HCT116 (cell line): ENCODE results near the gene BPTF. TPM values are rescaled to one million over a fixed set of nuclear protein-coding genes. Genes with fewer than 3 reads are reported as not detected.

Experiments used
- ATAC-seq: fragments of 200-7000 bp; cut with Tn5 transposase; 2 replicates; pipeline ENCODE4 v1.9.1; 2020; ENCODE audit warnings: mild to moderate bottlenecking, moderate library complexity
- BruUV-seq: library from RNA; stranded (reverse); fragments of 400-500 nt; replicated peaks from 2 replicates; lab custom pipeline; 2021; lab: Mats Ljungman, UMichigan
- CTCF ChIA-PET: fragments of 300-600 bp; sonication (Branson Sonifier 250); formaldehyde crosslinking; loops from one replicate; lab custom pipeline; 2021; ENCODE audit warnings: antibody characterized with exemption; lab: Charles Lee
- POLR2A ChIA-PET: fragments of 300-600, 350-600 bp; sonication (Branson Sonifier 250); formaldehyde crosslinking; loops from one replicate; lab custom pipeline; 2021; ENCODE audit warnings: antibody characterized with exemption; lab: Charles Lee
- RAD21 ChIA-PET, 2 experiments: fragments of 300-600 bp; sonication (Branson Sonifier 250); formaldehyde crosslinking; loops; one replicate each; lab custom pipeline; 2023; ENCODE audit warnings: low total read pairs in 2 of 2; ENCODE audit not compliant: uncharacterized antibody in 2 of 2, unreplicated experiment in 2 of 2, low non-redundant PET in 1 of 2; lab: Charles Lee
- DNase-seq: peaks from one replicate; pipeline ENCODE4 v3.0.0-alpha.2; 2010; ENCODE audit warnings: low read depth, low spot score
- H2AFZ ChIP-seq: fragments of 200-600 bp; shearing (Covaris generic), sonication (generic); 2 replicates; pipeline ENCODE4 v1.6.1; 2017; ENCODE audit warnings: low read depth, mixed run types, mixed read lengths, antibody characterized with exemption, low read length; ENCODE audit not compliant: poor library complexity, severe bottlenecking
- H3K27ac ChIP-seq: 2 replicates; pipeline ENCODE4 v1.5.1; 2012; ENCODE audit warnings: low read depth, low read length
- H3K27me3 ChIP-seq: fragments of 200-600 bp; sonication (generic); 2 replicates; pipeline ENCODE4 v1.6.1; 2016; ENCODE audit warnings: mixed run types, low read length, mixed read lengths; ENCODE audit not compliant: insufficient read depth
- H3K36me3 ChIP-seq, 2 experiments: fragments of 200-500 bp in 1 of 2; fragments of 200-600 bp in 1 of 2; sonication (Bioruptor generic) in 1 of 2; sonication (generic) in 1 of 2; 2 replicates each; pipeline versions ENCODE4 v1.5.1 to v1.6.1; 2014 to 2016; ENCODE audit warnings: low read length in 2 of 2, inconsistent platforms in 1 of 2, mixed read lengths in 1 of 2, mixed run types in 1 of 2; ENCODE audit not compliant: insufficient read depth in 2 of 2, control insufficient read depth in 1 of 2
- H3K4me1 ChIP-seq, 2 experiments: fragments of 200-600 bp in 1 of 2; sonication (generic) in 1 of 2; 2 replicates each; pipeline versions ENCODE4 v1.5.1 to v1.6.1; 2012 to 2017; ENCODE audit warnings: low read length in 2 of 2, inconsistent platforms in 1 of 2, mild to moderate bottlenecking in 1 of 2, mixed read lengths in 1 of 2, mixed run types in 1 of 2, moderate library complexity in 1 of 2; ENCODE audit not compliant: insufficient read depth in 2 of 2, control insufficient read depth in 1 of 2
- H3K4me2 ChIP-seq: fragments of 200-600 bp; sonication (generic); 2 replicates; pipeline ENCODE4 v1.6.1; 2017; ENCODE audit warnings: mixed run types, low read length, mixed read lengths
- H3K4me3 ChIP-seq, 2 experiments: fragments of 200-600 bp in 1 of 2; sonication (generic) in 1 of 2; replicated peaks in 1 of 2; 2 replicates each; pipeline ENCODE4 v1.5.1; 2011 to 2016; ENCODE audit warnings: low read length in 2 of 2, control low read depth in 1 of 2, low read depth in 1 of 2, mild to moderate bottlenecking in 1 of 2, mixed read lengths in 1 of 2, mixed run types in 1 of 2
- H3K79me2 ChIP-seq: fragments of 200-600 bp; sonication (generic); 2 replicates; pipeline ENCODE4 v1.6.1; 2017; ENCODE audit warnings: mild to moderate bottlenecking, mixed run types, low read length, moderate library complexity, mixed read lengths; ENCODE audit not compliant: insufficient read depth
- H3K9ac ChIP-seq: fragments of 200-600 bp; sonication (generic); 2 replicates; pipeline ENCODE4 v1.6.1; 2016; ENCODE audit warnings: low read length, mixed read lengths
- H3K9me2 ChIP-seq: fragments of 200-600 bp; sonication (generic), shearing (Covaris generic); 2 replicates; pipeline ENCODE4 v1.6.1; 2017; ENCODE audit warnings: mixed run types, mild to moderate bottlenecking, moderate library complexity; ENCODE audit not compliant: insufficient read depth
- H3K9me3 ChIP-seq, 2 experiments: fragments of 200-500 bp in 1 of 2; fragments of 200-600 bp in 1 of 2; sonication (Bioruptor generic) in 1 of 2; sonication (generic) in 1 of 2; 2 replicates each; pipeline ENCODE4 v1.6.1; 2014 to 2017; ENCODE audit warnings: low read length in 2 of 2, mixed read lengths in 2 of 2, inconsistent platforms in 1 of 2, low read depth in 1 of 2, mild to moderate bottlenecking in 1 of 2, mixed run types in 1 of 2, moderate library complexity in 1 of 2; ENCODE audit not compliant: control insufficient read depth in 1 of 2, insufficient read depth in 1 of 2
- H4K20me1 ChIP-seq: fragments of 200-600 bp; sonication (generic), shearing (Covaris generic); 2 replicates; pipeline ENCODE4 v1.6.1; 2017; ENCODE audit warnings: mixed run types, mild to moderate bottlenecking, moderate library complexity; ENCODE audit not compliant: insufficient read depth
- CBX3 ChIP-seq: IDR thresholded peaks from 2 replicates; pipeline ENCODE4 v1.6.1; 2012; ENCODE audit warnings: low read depth
- CTCF ChIP-seq, 3 experiments: fragments of 200-600 bp in 1 of 3; sonication (generic) in 1 of 3; IDR thresholded peaks in 2 of 3; conservative IDR thresholded peaks in 1 of 3; 2 replicates each; pipeline ENCODE4 v1.5.1; 2012 to 2017; ENCODE audit warnings: low read depth in 2 of 3, low read length in 2 of 3, antibody characterized with exemption in 1 of 3, borderline replicate concordance in 1 of 3, control low read depth in 1 of 3, mild to moderate bottlenecking in 1 of 3, mixed read lengths in 1 of 3, mixed run types in 1 of 3, moderate library complexity in 1 of 3; ENCODE audit not compliant: insufficient read depth in 1 of 3
- EGR1 ChIP-seq: IDR thresholded peaks from 2 replicates; pipeline ENCODE4 v1.6.1; 2012; ENCODE audit warnings: low read depth
- FOSL1 ChIP-seq: IDR thresholded peaks from 2 replicates; pipeline ENCODE4 v1.6.1; 2012; ENCODE audit warnings: low read depth
- MAX ChIP-seq: IDR thresholded peaks from 2 replicates; pipeline ENCODE4 v1.6.1; 2012
- SRF ChIP-seq: IDR thresholded peaks from 2 replicates; pipeline ENCODE4 v1.6.1; 2012; ENCODE audit warnings: low read depth
- intact Hi-C: fragments of 100-400 bp; cut with micrococcal nuclease; formaldehyde crosslinking; loops from 2 replicates; pipeline ENCODE4 v1.10.0; 2022
- total RNA-seq: library from RNA; stranded (reverse); gene quantifications from one replicate; pipeline ENCODE4 v1.2.1, GENCODE V29; 2021; ENCODE audit not compliant: unreplicated experiment

BPTF gene
- total RNA-seq, 1 experiment from 2014 or later: 114 TPM

- TF ChIP-seq CTCF (IDR thresholded peaks at IDR 0.05 in 2 of 3, conservative IDR thresholded peaks at IDR 0.05 in 1 of 3; ENCODE audit: borderline replicate concordance in 1 of 3, insufficient read depth in 1 of 3, low read depth in 2 of 3, low read length in 2 of 3) (no peak), CBX3 (no peak), FOSL1 (no peak), EGR1 (no peak), SRF (no peak)
- TF ChIP-seq, all 23 proteins: peak for 0
Observed at GRCh38 chr17:67990909-67991308, 165.6 kb downstream of the BPTF start (continued).

- ChIA-PET POLR2A (no interaction called here), CTCF (no interaction called here), RAD21 (no interaction called here)
- H3K9me3 ChIP-seq: no peaks in the 10 kb centered on the region
- intact Hi-C loops: loop anchor here (5.0 kb wide), 1 partner anchor 110 kb away; no protein-coding TSS in a partner anchor
- TF ChIP-seq CTCF (IDR thresholded peaks at IDR 0.05 in 2 of 3, conservative IDR thresholded peaks at IDR 0.05 in 1 of 3; ENCODE audit: borderline replicate concordance in 1 of 3, insufficient read depth in 1 of 3, low read depth in 2 of 3, low read length in 2 of 3) (0 out of 6 replicates have a peak, but pooled peaks of 1 of the 3 experiments have one; percentile 8), MAX (no peak)
- H3K36me3 ChIP-seq: peaks cover 0 to 3% of the 10 kb centered on the region in 2 experiments; a peak in 1 of 4 replicates
- H4K20me1 ChIP-seq: no peaks in the 10 kb centered on the region
- DNase-seq (no peak), ATAC-seq (no peak)
- H3K9me2 ChIP-seq: no peaks in the 10 kb centered on the region
- H3K4me2 ChIP-seq: peak overlapping the region; percentile 91
- H3K79me2 ChIP-seq: peaks cover 15% of the 10 kb centered on the region
- H3K4me1 ChIP-seq: peaks cover 9 to 27% of the 10 kb centered on the region in 2 experiments
- H3K9ac ChIP-seq: peak overlapping the region; percentile 83
- no peaks in the 10 kb centered on the region for H3K27me3 ChIP-seq
- peak overlapping the region; percentile 28 for H2AFZ ChIP-seq
- peak overlapping the region; percentile 99 for H3K27ac ChIP-seq
- BruUV-seq: TSS peak; percentile 76
- H3K4me3 ChIP-seq: peak overlapping the region; percentile 67 to 74
Observed at GRCh38 chr17:67992548-67993152, 167.3 kb downstream of the BPTF start.
